ENCODE data around the gene TMEM191C. TPM values are rescaled to one million over a fixed set of nuclear protein-coding genes. Genes with fewer than 3 reads are reported as not detected.

Gene TMEM191C
- total RNA-seq, 5 donors from 2014 or later (not counting 1 experiment from before 2014, with no cell fraction given), result 2.6 to 10.3 (median 5.4) TPM

GRCh38 chr22:21446128-21446826 is 20.9 kb upstream of the TMEM191C start:
- Histone ChIP-seq H3K4me3 (ENCODE audit: control insufficient read depth in 1 of 2, extremely low read depth in 1 of 2, low read length in 1 of 2) (no peak overlapping the region), H3K27ac (ENCODE audit: low read length) (no peak overlapping the region), H3K9me3 (no peaks in the 10 kb centered on the region), H3K36me3 (ENCODE audit: control insufficient read depth in 2 of 2, extremely low read depth in 1 of 2, insufficient read depth in 1 of 2, low read length in 1 of 2) (peaks cover 18 to 28% of the 10 kb centered on the region in 2 donors), H3K27me3 (replicated peaks in 1 of 2; ENCODE audit: control insufficient read depth in 2 of 2, extremely low read depth in 1 of 2, insufficient read depth in 2 of 2, low read length in 1 of 2) (no peaks in the 10 kb centered on the region), H3K4me1 (ENCODE audit: control insufficient read depth in 1 of 2, extremely low read depth in 1 of 2, insufficient read depth in 2 of 2, low read length in 2 of 2) (no peaks in the 10 kb centered on the region)
- ATAC-seq (replicated peaks in 1 of 4), result peak in 1 of 4 experiments; percentile 14
- H3K4me3 Mint-ChIP-seq, result no peak overlapping the region
- peak in 2 of 35 experiments; percentile 2 to 18 for DNase-seq
- no peaks in the 10 kb centered on the region for H3K4me1 Mint-ChIP-seq
- no peak overlapping the region for H3K27ac Mint-ChIP-seq
- no peaks in the 10 kb centered on the region for H3K9me3 Mint-ChIP-seq
- ChIA-PET CTCF (no interaction called here), POLR2A (no interaction called here)
- H3K36me3 Mint-ChIP-seq, result peaks cover 7% of the 10 kb centered on the region
- WGBS (ENCODE audit: insufficient coverage), result 97% methylated on average over 48 of the region's 49 CpGs
- no peaks in the 10 kb centered on the region for H3K27me3 Mint-ChIP-seq

GRCh38 chr22:21446827-21447690 is 20.1 kb upstream of the TMEM191C start:
- WGBS (ENCODE audit: insufficient coverage), result 95% methylated on average over 25 of the region's 33 CpGs
- Mint-ChIP-seq H3K4me3 (no peak overlapping the region), H3K36me3 (peaks cover 7% of the 10 kb centered on the region), H3K4me1 (no peaks in the 10 kb centered on the region), H3K27me3 (no peaks in the 10 kb centered on the region), H3K27ac (no peak overlapping the region), H3K9me3 (no peaks in the 10 kb centered on the region)
- no peaks in the 10 kb centered on the region for H3K27me3 ChIP-seq (replicated peaks in 1 of 2; ENCODE audit: control insufficient read depth in 2 of 2, extremely low read depth in 1 of 2, insufficient read depth in 2 of 2, low read length in 1 of 2)
- H3K27ac ChIP-seq (ENCODE audit: low read length), result no peak overlapping the region
- no peaks in the 10 kb centered on the region for H3K4me1 ChIP-seq (ENCODE audit: control insufficient read depth in 1 of 2, extremely low read depth in 1 of 2, insufficient read depth in 2 of 2, low read length in 2 of 2)
- DNase-seq, result peak in 2 of 35 experiments; percentile 2 to 14
- ATAC-seq (replicated peaks in 1 of 4), result no peak
- CTCF ChIA-PET, result no interaction called here
- H3K36me3 ChIP-seq (ENCODE audit: control insufficient read depth in 2 of 2, extremely low read depth in 1 of 2, insufficient read depth in 1 of 2, low read length in 1 of 2), result peaks cover 18 to 28% of the 10 kb centered on the region in 2 donors
- H3K4me3 ChIP-seq (ENCODE audit: control insufficient read depth in 1 of 2, extremely low read depth in 1 of 2, low read length in 1 of 2), result no peak overlapping the region
- H3K9me3 ChIP-seq, result no peaks in the 10 kb centered on the region
- POLR2A ChIA-PET, result no interaction called here

- H3K36me3 ChIP-seq (ENCODE audit: control insufficient read depth in 2 of 2, extremely low read depth in 1 of 2, insufficient read depth in 1 of 2, low read length in 1 of 2), result peaks cover 18 to 28% of the 10 kb centered on the region in 2 donors
- POLR2A ChIA-PET, result no interaction called here
- no peaks in the 10 kb centered on the region for H3K4me1 ChIP-seq (ENCODE audit: control insufficient read depth in 1 of 2, extremely low read depth in 1 of 2, insufficient read depth in 2 of 2, low read length in 2 of 2)
- DNase-seq, result peak in 2 of 35 experiments; percentile 5 to 20
- Mint-ChIP-seq H3K27ac (no peak overlapping the region), H3K9me3 (no peaks in the 10 kb centered on the region), H3K36me3 (peaks cover 7% of the 10 kb centered on the region), H3K4me3 (no peak overlapping the region), H3K27me3 (no peaks in the 10 kb centered on the region), H3K4me1 (no peaks in the 10 kb centered on the region)
- ATAC-seq (replicated peaks in 1 of 4), result no peak
- no peaks in the 10 kb centered on the region for H3K27me3 ChIP-seq (replicated peaks in 1 of 2; ENCODE audit: control insufficient read depth in 2 of 2, extremely low read depth in 1 of 2, insufficient read depth in 2 of 2, low read length in 1 of 2)
- CTCF ChIA-PET, result no interaction called here
- WGBS (ENCODE audit: insufficient coverage), result 91% methylated on average over 20 of the region's 22 CpGs
- no peak overlapping the region for H3K27ac ChIP-seq (ENCODE audit: low read length)
- H3K4me3 ChIP-seq (ENCODE audit: control insufficient read depth in 1 of 2, extremely low read depth in 1 of 2, low read length in 1 of 2), result no peak overlapping the region
- H3K9me3 ChIP-seq, result no peaks in the 10 kb centered on the region
Measured at GRCh38 chr22:21447694-21448402, 19.3 kb upstream of the TMEM191C start.

GRCh38 chr22:21448627-21449416 is 18.4 kb upstream of the TMEM191C start:
- Mint-ChIP-seq H3K9me3 (no peaks in the 10 kb centered on the region), H3K27me3 (no peaks in the 10 kb centered on the region), H3K4me1 (no peaks in the 10 kb centered on the region), H3K4me3 (no peak overlapping the region), H3K36me3 (peaks cover 7% of the 10 kb centered on the region), H3K27ac (no peak overlapping the region)
- POLR2A ChIA-PET, result interaction anchor here in 1 of 2 donors (0.6 kb wide), 1 partner anchor 1491 kb away, joined by 8 read pairs; no protein-coding TSS in a partner anchor
- Histone ChIP-seq H3K9me3 (no peaks in the 10 kb centered on the region), H3K4me1 (ENCODE audit: control insufficient read depth in 1 of 2, extremely low read depth in 1 of 2, insufficient read depth in 2 of 2, low read length in 2 of 2) (no peaks in the 10 kb centered on the region), H3K4me3 (ENCODE audit: control insufficient read depth in 1 of 2, extremely low read depth in 1 of 2, low read length in 1 of 2) (no peak overlapping the region), H3K36me3 (ENCODE audit: control insufficient read depth in 2 of 2, extremely low read depth in 1 of 2, insufficient read depth in 1 of 2, low read length in 1 of 2) (peaks cover 17 to 19% of the 10 kb centered on the region in 2 donors), H3K27ac (ENCODE audit: low read length) (no peak overlapping the region), H3K27me3 (replicated peaks in 1 of 2; ENCODE audit: control insufficient read depth in 2 of 2, extremely low read depth in 1 of 2, insufficient read depth in 2 of 2, low read length in 1 of 2) (no peaks in the 10 kb centered on the region)
- peak in 1 of 35 experiments; percentile 3 for DNase-seq
- CTCF ChIA-PET, result no interaction called here
- WGBS (ENCODE audit: insufficient coverage), result 92% methylated on average over 12 of the region's 23 CpGs
- ATAC-seq (replicated peaks in 1 of 4), result no peak

GRCh38 chr22:21449531-21450319 is 17.5 kb upstream of the TMEM191C start:
- 94% methylated on average over 16 of the region's 23 CpGs for WGBS (ENCODE audit: insufficient coverage)

More at GRCh38 chr22:21449531-21450319, 17.5 kb upstream of the TMEM191C start:
- peaks cover 7% of the 10 kb centered on the region for H3K36me3 Mint-ChIP-seq
- POLR2A ChIA-PET, result no interaction called here
- peak in 2 of 35 experiments; percentile 4 to 21 for DNase-seq
- no peaks in the 10 kb centered on the region for H3K27me3 ChIP-seq (replicated peaks in 1 of 2; ENCODE audit: control insufficient read depth in 2 of 2, extremely low read depth in 1 of 2, insufficient read depth in 2 of 2, low read length in 1 of 2)
- H3K27ac Mint-ChIP-seq, result no peak overlapping the region
- no peaks in the 10 kb centered on the region for H3K9me3 ChIP-seq
- H3K27me3 Mint-ChIP-seq, result no peaks in the 10 kb centered on the region
- H3K4me3 ChIP-seq (ENCODE audit: control insufficient read depth in 1 of 2, extremely low read depth in 1 of 2, low read length in 1 of 2), result no peak overlapping the region
- H3K36me3 ChIP-seq (ENCODE audit: control insufficient read depth in 2 of 2, extremely low read depth in 1 of 2, insufficient read depth in 1 of 2, low read length in 1 of 2), result peaks cover 11 to 17% of the 10 kb centered on the region in 2 donors
- CTCF ChIA-PET, result no interaction called here
- ATAC-seq (replicated peaks in 1 of 4), result no peak
- no peak overlapping the region for H3K27ac ChIP-seq (ENCODE audit: low read length)
- H3K4me1 Mint-ChIP-seq, result no peaks in the 10 kb centered on the region
- no peak overlapping the region for H3K4me3 Mint-ChIP-seq
- H3K4me1 ChIP-seq (ENCODE audit: control insufficient read depth in 1 of 2, extremely low read depth in 1 of 2, insufficient read depth in 2 of 2, low read length in 2 of 2), result no peaks in the 10 kb centered on the region
- H3K9me3 Mint-ChIP-seq, result no peaks in the 10 kb centered on the region

Measured in T-cell (primary cell).